ENCODE measurements around the gene UVRAG.

GRCh38 chr11:76140912-76141574 lies 326.0 kb downstream of the UVRAG start:
- no peak for TF ChIP-seq POLR2A (IDR thresholded peaks at IDR 0.05)
- TF ChIP-seq, protein P1, sequence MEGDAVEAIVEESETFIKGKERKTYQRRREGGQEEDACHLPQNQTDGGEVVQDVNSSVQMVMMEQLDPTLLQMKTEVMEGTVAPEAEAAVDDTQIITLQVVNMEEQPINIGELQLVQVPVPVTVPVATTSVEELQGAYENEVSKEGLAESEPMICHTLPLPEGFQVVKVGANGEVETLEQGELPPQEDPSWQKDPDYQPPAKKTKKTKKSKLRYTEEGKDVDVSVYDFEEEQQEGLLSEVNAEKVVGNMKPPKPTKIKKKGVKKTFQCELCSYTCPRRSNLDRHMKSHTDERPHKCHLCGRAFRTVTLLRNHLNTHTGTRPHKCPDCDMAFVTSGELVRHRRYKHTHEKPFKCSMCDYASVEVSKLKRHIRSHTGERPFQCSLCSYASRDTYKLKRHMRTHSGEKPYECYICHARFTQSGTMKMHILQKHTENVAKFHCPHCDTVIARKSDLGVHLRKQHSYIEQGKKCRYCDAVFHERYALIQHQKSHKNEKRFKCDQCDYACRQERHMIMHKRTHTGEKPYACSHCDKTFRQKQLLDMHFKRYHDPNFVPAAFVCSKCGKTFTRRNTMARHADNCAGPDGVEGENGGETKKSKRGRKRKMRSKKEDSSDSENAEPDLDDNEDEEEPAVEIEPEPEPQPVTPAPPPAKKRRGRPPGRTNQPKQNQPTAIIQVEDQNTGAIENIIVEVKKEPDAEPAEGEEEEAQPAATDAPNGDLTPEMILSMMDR (IDR thresholded peaks at IDR 0.05), result no peak

Measured in ovary (tissue), 3 donors.